Kidney (tissue), 14 donors: ENCODE results near the gene ABCF1. TPM values are rescaled to one million over a fixed set of nuclear protein-coding genes. Genes with fewer than 3 reads are reported as not detected.

ENCODE experiments used
- DNase-seq, 5 donors: peaks; one replicate each; pipeline ENCODE4 v3.0.0-alpha.2; 2013 to 2020
- FAIRE-seq: peaks from 2 replicates; lab custom pipeline; 2012; peaks lifted over from hg19 to GRCh38; lab: Jason Lieb, UNC
- H3K27ac ChIP-seq, 2 donors: one replicate each; pipeline ENCODE4 v1.7.0; 2013; ENCODE audit warnings: low read depth in 2 of 2, low read length in 2 of 2, inconsistent platforms in 1 of 2
- H3K27me3 ChIP-seq: one replicate; pipeline ENCODE4 v1.7.1; 2013; ENCODE audit warnings: low read length, inconsistent platforms; ENCODE audit not compliant: control insufficient read depth, insufficient read depth
- H3K36me3 ChIP-seq, 3 donors: one replicate each; pipeline versions ENCODE4 v1.7.0 to v1.7.1; 2013; ENCODE audit warnings: low read length in 3 of 3, control low read depth in 1 of 3, inconsistent platforms in 1 of 3; ENCODE audit not compliant: insufficient read depth in 3 of 3, control insufficient read depth in 2 of 3
- H3K4me1 ChIP-seq, 3 donors: one replicate each; pipeline versions ENCODE4 v1.7.0 to v1.7.1; 2013; ENCODE audit warnings: low read length in 3 of 3, inconsistent platforms in 1 of 3, low read depth in 1 of 3; ENCODE audit not compliant: control insufficient read depth in 2 of 3, insufficient read depth in 2 of 3
- H3K4me3 ChIP-seq, 3 donors: one replicate each; pipeline versions ENCODE4 v1.7.0 to v1.8.1; 2013; ENCODE audit warnings: low read length in 3 of 3, control low read depth in 1 of 3, inconsistent platforms in 1 of 3
- H3K9ac ChIP-seq, 3 donors: one replicate each; pipeline versions ENCODE4 v1.7.0 to v1.7.1; 2013; ENCODE audit warnings: low read length in 3 of 3, control low read depth in 1 of 3, inconsistent platforms in 1 of 3
- H3K9me3 ChIP-seq, 3 donors: one replicate each; pipeline versions ENCODE4 v1.7.0 to v1.7.1; 2013; ENCODE audit warnings: low read length in 3 of 3, control low read depth in 1 of 3, inconsistent platforms in 1 of 3; ENCODE audit not compliant: control insufficient read depth in 2 of 3, insufficient read depth in 1 of 3
- intact Hi-C: fragments of 100-400 bp; cut with DNase I; formaldehyde crosslinking; loops from one replicate; pipeline ENCODE4 v1.11.1; 2022
- polyA plus RNA-seq: library from polyadenylated mRNA; stranded (reverse); fragments of 350-450 nt; fragmentation: Illumina TruSeq; extraction: RNeasy Lipid Tissue Mini Kit (QIAGEN cat#74804); gene quantifications from one replicate; pipeline ENCODE4 v1.2.3, GENCODE V29; 2014; ENCODE audit warnings: low read depth, low replicate concordance; ENCODE audit not compliant: insufficient read depth
- total RNA-seq: library from RNA; stranded (reverse); fragmentation: NEBNext Ultra II Directional; extraction: Animal tissue kit (Norgen Biotek cat#: 25700); gene quantifications from one replicate; pipeline ENCODE4 v1.2.1, GENCODE V29; 2021
- TF ChIP-seq, protein P1 (sequence below): IDR thresholded peaks from 3 replicates; pipeline ENCODE4 v1.5.1; 2012; ENCODE audit warnings: mild to moderate bottlenecking, moderate library complexity, borderline replicate concordance; ENCODE audit not compliant: insufficient read depth; ENCODE audit errors: extremely low read depth
- donor health status: control.
- donor health status: control.
- donor health status: control.
- donor health status: control.
- donor health status: control.
- donor health status: DM: yes; HTN: yes; CAD: no.
- donor health status: Normal renal cell carcinoma (clear cell type).

The ABCF1 gene
- total and polyA plus RNA-seq, 2 donors from 2014 or later, result 32.9 to 47.2 TPM

DNA sequence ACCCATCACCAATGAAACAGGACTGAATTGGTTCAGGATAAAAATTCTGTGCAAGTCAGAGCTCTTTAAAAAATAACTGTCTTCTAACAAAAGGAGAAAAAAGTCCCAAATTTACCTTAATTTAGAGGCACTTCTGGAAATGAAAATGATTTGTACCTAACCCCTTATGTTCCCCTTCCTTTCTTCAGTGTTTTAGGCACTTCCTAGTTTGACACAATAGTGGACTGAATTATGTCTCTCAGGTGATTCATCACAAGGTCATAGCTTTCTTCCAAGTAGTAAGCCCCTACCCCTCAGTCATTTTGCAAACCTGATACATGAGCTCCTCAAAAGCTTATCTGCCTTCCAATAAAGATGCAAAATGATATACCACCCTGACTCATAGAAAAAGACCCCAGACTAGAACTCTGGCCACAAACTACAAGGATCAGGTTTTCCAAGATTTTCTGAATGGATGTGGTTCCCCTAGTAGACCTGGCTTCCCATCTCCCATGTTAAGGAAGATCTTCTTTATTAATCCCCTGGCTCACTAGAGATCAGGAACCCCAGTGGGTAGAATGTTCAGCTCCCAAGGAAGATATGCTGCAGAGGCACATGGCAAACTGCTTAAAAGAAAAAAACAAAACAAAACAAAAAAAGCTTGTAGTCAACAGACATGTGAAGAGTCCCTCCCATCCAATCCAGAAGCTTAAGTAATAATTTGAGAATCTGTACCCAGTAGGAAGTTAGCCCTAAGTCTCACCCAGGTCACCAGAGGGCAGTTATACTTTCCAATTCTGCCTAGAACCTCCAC is 42.2 kb downstream of the ABCF1 start:
- Histone ChIP-seq H3K4me3 (peak overlapping the region in 2 of 3 donors; percentile 4 to 99), H3K4me1 (peaks cover 6 to 39% (median 27%) of the 10 kb centered on the region in 3 donors), H3K27me3 (no peaks in the 10 kb centered on the region), H3K9ac (peak overlapping the region in 2 of 3 donors; percentile 17 to 93), H3K9me3 (no peaks in the 10 kb centered on the region), H3K36me3 (peaks cover 8 to 25% (median 15%) of the 10 kb centered on the region in 3 donors), H3K27ac (peak overlapping the region; percentile 4 to 77)
- TF ChIP-seq, protein P1, sequence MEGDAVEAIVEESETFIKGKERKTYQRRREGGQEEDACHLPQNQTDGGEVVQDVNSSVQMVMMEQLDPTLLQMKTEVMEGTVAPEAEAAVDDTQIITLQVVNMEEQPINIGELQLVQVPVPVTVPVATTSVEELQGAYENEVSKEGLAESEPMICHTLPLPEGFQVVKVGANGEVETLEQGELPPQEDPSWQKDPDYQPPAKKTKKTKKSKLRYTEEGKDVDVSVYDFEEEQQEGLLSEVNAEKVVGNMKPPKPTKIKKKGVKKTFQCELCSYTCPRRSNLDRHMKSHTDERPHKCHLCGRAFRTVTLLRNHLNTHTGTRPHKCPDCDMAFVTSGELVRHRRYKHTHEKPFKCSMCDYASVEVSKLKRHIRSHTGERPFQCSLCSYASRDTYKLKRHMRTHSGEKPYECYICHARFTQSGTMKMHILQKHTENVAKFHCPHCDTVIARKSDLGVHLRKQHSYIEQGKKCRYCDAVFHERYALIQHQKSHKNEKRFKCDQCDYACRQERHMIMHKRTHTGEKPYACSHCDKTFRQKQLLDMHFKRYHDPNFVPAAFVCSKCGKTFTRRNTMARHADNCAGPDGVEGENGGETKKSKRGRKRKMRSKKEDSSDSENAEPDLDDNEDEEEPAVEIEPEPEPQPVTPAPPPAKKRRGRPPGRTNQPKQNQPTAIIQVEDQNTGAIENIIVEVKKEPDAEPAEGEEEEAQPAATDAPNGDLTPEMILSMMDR, result no peak
- intact Hi-C loops, result no loop called here
- no peak for DNase-seq
- no peak for FAIRE-seq

DNA sequence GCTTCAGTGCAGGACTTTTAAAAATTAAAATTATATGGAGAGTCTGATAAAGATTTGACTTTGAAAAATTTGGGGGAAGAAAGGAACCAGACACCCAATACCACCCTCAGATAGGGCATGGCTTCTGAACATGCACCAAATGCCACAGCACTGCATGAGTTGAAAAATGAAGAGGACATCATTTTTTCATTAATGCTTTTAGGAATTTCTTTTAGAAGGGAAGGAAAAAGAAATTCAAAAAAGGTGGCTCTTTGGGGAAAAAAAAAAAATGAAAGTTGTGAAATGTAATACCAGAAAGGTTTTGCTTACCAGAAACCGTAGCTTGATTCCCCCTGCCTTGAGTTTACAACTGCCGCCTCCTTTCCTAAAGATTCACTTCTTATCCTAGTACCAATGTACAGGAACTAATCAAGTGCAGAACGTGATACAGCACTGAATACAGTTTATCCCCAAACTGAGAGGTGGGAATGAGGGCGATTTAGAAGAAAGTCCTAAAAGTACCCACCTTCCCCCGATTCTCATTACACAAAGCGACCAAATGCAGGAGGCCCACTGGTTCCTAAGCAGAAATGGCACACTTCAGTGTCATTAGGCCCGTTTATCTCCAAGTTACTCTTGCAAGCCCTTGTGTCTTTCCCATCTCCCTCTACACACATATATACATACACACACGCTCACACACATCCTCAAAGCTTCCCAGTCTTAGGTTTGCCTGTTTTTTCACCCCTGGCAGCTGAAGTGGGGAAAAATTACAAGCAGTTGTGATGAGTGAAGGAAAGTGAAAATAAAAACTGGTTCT is 43.0 kb downstream of the ABCF1 start:
- Histone ChIP-seq H3K9ac (peak overlapping the region; percentile 90 to 96 (median 93)), H3K27me3 (no peaks in the 10 kb centered on the region), H3K36me3 (peaks cover 2 to 17% (median 9%) of the 10 kb centered on the region in 3 donors), H3K4me1 (peaks cover 6 to 44% (median 33%) of the 10 kb centered on the region in 3 donors), H3K4me3 (peak overlapping the region; percentile 91 to 99 (median 95)), H3K27ac (peak overlapping the region; percentile 77 to 83), H3K9me3 (no peaks in the 10 kb centered on the region)
- TF ChIP-seq, protein P1, result no peak
- intact Hi-C loops, result no loop called here
- DNase-seq, result no peak
- FAIRE-seq, result no peak

DNA sequence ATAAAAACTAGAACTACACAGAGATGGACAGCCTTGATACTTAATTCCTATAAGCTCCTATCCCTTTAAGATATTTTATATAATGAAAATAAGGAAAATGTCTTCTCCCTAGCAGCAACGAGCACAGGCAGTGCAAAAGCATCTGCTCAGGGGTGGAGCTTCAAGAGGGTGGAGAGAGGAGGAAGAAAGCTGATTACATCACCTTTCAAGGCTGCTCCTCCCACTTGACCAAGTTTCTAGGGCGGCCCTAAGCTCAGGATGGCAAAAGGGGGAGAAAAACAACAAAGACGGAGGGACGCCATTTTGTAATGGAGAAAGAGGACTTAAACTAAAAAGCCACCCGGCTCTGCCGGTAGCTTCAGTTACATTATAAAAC is 43.6 kb downstream of the ABCF1 start:
- H3K4me3 ChIP-seq, result peak overlapping the region; percentile 91 to 99 (median 95)
- H3K9ac ChIP-seq, result peak overlapping the region; percentile 95 to 100 (median 96)
- no peaks in the 10 kb centered on the region for H3K9me3 ChIP-seq
- TF ChIP-seq, protein P1, result no peak
- intact Hi-C loops, result no loop called here
- peaks cover 5 to 17% (median 7%) of the 10 kb centered on the region in 3 donors for H3K36me3 ChIP-seq
- FAIRE-seq (peak; percentile 92), DNase-seq (peak; percentile 89 to 100 (median 95))
- H3K4me1 ChIP-seq, result peaks cover 6 to 44% (median 34%) of the 10 kb centered on the region in 3 donors
- peak overlapping the region; percentile 94 to 99 for H3K27ac ChIP-seq
- H3K27me3 ChIP-seq, result no peaks in the 10 kb centered on the region
